HepG2 (cell line): ENCODE data around the gene CCDC87. TPM values are rescaled to one million over a fixed set of nuclear protein-coding genes. Genes with fewer than 3 reads are reported as not detected.
A peak's percentile ranks its signal among the peaks of the same experiment; 100 is the strongest.

Experiments used
- BORCS8-MEF2B ChIP-seq: sonication (generic); formaldehyde crosslinking; IDR thresholded peaks from 2 replicates; pipeline ENCODE4 v1.8.0; 2022; ENCODE audit warnings: mild to moderate bottlenecking, missing genetic modification reagents
- DNMT3B ChIP-seq: conservative IDR thresholded peaks from 2 replicates; pipeline ENCODE4 v1.6.1; 2016; ENCODE audit warnings: missing biosample characterization, control low read depth
- FIP1L1 ChIP-seq: fragments of 200-400 bp; formaldehyde crosslinking; IDR thresholded peaks from 2 replicates; pipeline ENCODE4 v1.6.1; 2018; ENCODE audit warnings: low read depth, mild to moderate bottlenecking, low read length, moderate library complexity, borderline replicate concordance; ENCODE audit not compliant: insufficient read depth
- FOXP1 ChIP-seq, 2 experiments: fragments of 450-650 bp in 1 of 2; IDR thresholded peaks; 2 replicates each; pipeline ENCODE4 v1.6.1; 2017 to 2018; ENCODE audit warnings: antibody characterized with exemption in 1 of 2
- HHEX ChIP-seq: IDR thresholded peaks from 2 replicates; pipeline ENCODE4 v1.6.1; 2016; ENCODE audit warnings: control low read depth
- HNF4G ChIP-seq, 2 experiments: sonication (generic) in 1 of 2; formaldehyde crosslinking in 1 of 2; IDR thresholded peaks; 2 replicates each; pipeline versions ENCODE4 v1.4.0 to v1.6.1; 2011 to 2020; ENCODE audit warnings: borderline replicate concordance in 2 of 2, low read depth in 2 of 2, mild to moderate bottlenecking in 2 of 2, low read length in 1 of 2, missing genetic modification reagents in 1 of 2, moderate library complexity in 1 of 2
- HOXD1 ChIP-seq: sonication (generic); formaldehyde crosslinking; IDR thresholded peaks from 2 replicates; pipeline ENCODE4 v1.5.0; 2020; ENCODE audit warnings: missing genetic modification reagents
- MED1 ChIP-seq: sonication (generic); formaldehyde crosslinking; IDR thresholded peaks from 2 replicates; pipeline ENCODE4 v1.4.0; 2020; ENCODE audit warnings: missing genetic modification reagents
- PCBP2 ChIP-seq: fragments of 200-400 bp; formaldehyde crosslinking; optimal IDR thresholded peaks from 2 replicates; pipeline ENCODE3; 2018; ENCODE audit warnings: low read length, low read depth; ENCODE audit not compliant: poor library complexity, severe bottlenecking
- RELA ChIP-seq: sonication (generic); formaldehyde crosslinking; IDR thresholded peaks from 2 replicates; pipeline ENCODE4 v1.4.0; 2020; ENCODE audit warnings: missing genetic modification reagents
- TFE3 ChIP-seq: IDR thresholded peaks from 2 replicates; pipeline ENCODE4 v1.6.1; 2016
- ZBTB37 ChIP-seq: sonication (generic); formaldehyde crosslinking; IDR thresholded peaks from 2 replicates; pipeline ENCODE4 v1.4.0; 2020; ENCODE audit warnings: mild to moderate bottlenecking, missing genetic modification reagents
- ZKSCAN1 ChIP-seq: fragments of 150-350 bp; IDR thresholded peaks from 2 replicates; pipeline ENCODE4 v1.6.1; 2014; ENCODE audit warnings: low read length
- ZNF275 ChIP-seq: sonication (generic); formaldehyde crosslinking; IDR thresholded peaks from 2 replicates; pipeline ENCODE4 v1.8.0; 2022; ENCODE audit warnings: missing genetic modification reagents, mild to moderate bottlenecking, inconsistent platforms, borderline replicate concordance
- ZNF335 ChIP-seq: sonication (generic); formaldehyde crosslinking; IDR thresholded peaks from 2 replicates; pipeline ENCODE4 v1.4.0; 2020; ENCODE audit warnings: missing genetic modification reagents
- ZNF572 ChIP-seq: sonication (generic); formaldehyde crosslinking; IDR thresholded peaks from 2 replicates; pipeline ENCODE4 v1.5.1; 2020; ENCODE audit warnings: mild to moderate bottlenecking, missing genetic modification reagents
- ZNF770 ChIP-seq: sonication (generic); formaldehyde crosslinking; IDR thresholded peaks from 2 replicates; pipeline ENCODE4 v1.5.0; 2020; ENCODE audit warnings: mild to moderate bottlenecking, missing genetic modification reagents
- ZSCAN21 ChIP-seq: sonication (generic); formaldehyde crosslinking; IDR thresholded peaks from 2 replicates; pipeline ENCODE4 v1.8.0; 2022; ENCODE audit warnings: mild to moderate bottlenecking, missing genetic modification reagents, moderate library complexity, borderline replicate concordance
- ZSCAN25 ChIP-seq: sonication (generic); formaldehyde crosslinking; IDR thresholded peaks from 2 replicates; pipeline ENCODE4 v1.8.0; 2022; ENCODE audit warnings: mild to moderate bottlenecking, missing genetic modification reagents
- polyA plus RNA-seq, 8 experiments: library from polyadenylated mRNA; depleted of rRNA in 3 of 8; stranded (reverse) in 7 of 8; unstranded in 1 of 8; fragments of >200 nt; fragmentation: Illumina TruSeq in 4 of 8; extraction: Trizol in 4 of 8; gene quantifications; 2 replicates each; pipeline versions ENCODE4 v1.2.1 to v1.2.3, GENCODE V29; 2011 to 2016; ENCODE audit warnings: low read depth in 4 of 8, missing spikeins in 1 of 8, mixed read lengths in 1 of 8; ENCODE audit not compliant: insufficient read depth in 1 of 8
- total RNA-seq, 5 experiments: library from RNA; depleted of rRNA; stranded (reverse); fragments of >200 nt; fragmentation: Illumina TruSeq; extraction: Trizol; gene quantifications; 2 replicates each; pipeline ENCODE4 v1.2.3, GENCODE V29; 2016; ENCODE audit warnings: low read depth in 1 of 5

Gene CCDC87
- total and polyA plus RNA-seq, 2 of the 13 experiments (the other 11 are each of a cell fraction or from before 2014, with no cell fraction given) = 0.05 to 0.42 TPM

- no peak for TF ChIP-seq FOXP1 (IDR thresholded peaks at IDR 0.05)
- TF ChIP-seq FOXP1 (CRISPR knock-in tag; IDR thresholded peaks at IDR 0.05) = no peak
- TF ChIP-seq HNF4G (IDR thresholded peaks at IDR 0.05; ENCODE audit: borderline replicate concordance, low read depth, low read length) = no peak
- peak; percentile 44 for TF ChIP-seq HNF4G (CRISPR knock-in tag; IDR thresholded peaks at IDR 0.05; ENCODE audit: borderline replicate concordance, low read depth)
- TF ChIP-seq RELA (CRISPR knock-in tag) = 0 out of 2 replicates have a peak, but pooled peaks have one; percentile 53
- TF ChIP-seq ZNF275 (CRISPR knock-in tag) = no peak
- TF ChIP-seq HOXD1 (CRISPR knock-in tag) = peak; percentile 45; the same call in 1 of the 2 replicates
- TF ChIP-seq ZKSCAN1 = no peak
- TF ChIP-seq ZBTB37 (CRISPR knock-in tag) = no peak
- no peak for TF ChIP-seq PCBP2
- TF ChIP-seq FIP1L1 = no peak
- TF ChIP-seq TFE3 (CRISPR knock-in tag) = no peak; the same call in 1 of the 2 replicates
- TF ChIP-seq MED1 (CRISPR knock-in tag) = peak; percentile 64
- TF ChIP-seq ZNF335 (CRISPR knock-in tag) = peak; percentile 55
- peak; percentile 59; the same call in 1 of the 2 replicates for TF ChIP-seq ZSCAN25 (CRISPR knock-in tag)
- TF ChIP-seq ZNF572 (CRISPR knock-in tag) = no peak
- peak; percentile 60 for TF ChIP-seq ZNF770
- peak; percentile 56; the same call in 1 of the 2 replicates for TF ChIP-seq DNMT3B
- TF ChIP-seq ZSCAN21 (CRISPR knock-in tag) = peak; percentile 59; the same call in 1 of the 2 replicates
- TF ChIP-seq BORCS8-MEF2B (CRISPR knock-in tag) = peak; percentile 94
- no peak for TF ChIP-seq HHEX (CRISPR knock-in tag)
These were observed at the start of gene CCDC87, which contains the start of gene CCS (continued) for GRCh38 chr11:66592457-66593302.
